Measurements from ENCODE around the gene MCEE.

GRCh38 chr2:71121479-71121878 is 8.6 kb downstream of the MCEE start:
- TF ChIP-seq POLR2A (IDR thresholded peaks at IDR 0.05; ENCODE audit: low read depth, low read length) (no peak), CTCF (IDR thresholded peaks at IDR 0.05; ENCODE audit: extremely low read depth in 1 of 2, insufficient read depth in 1 of 2, low read depth in 1 of 2, low read length in 2 of 2) (no peak), FOS (IDR thresholded peaks at IDR 0.05; ENCODE audit: borderline replicate concordance, insufficient read depth, low read length) (no peak), MAX (IDR thresholded peaks at IDR 0.05; ENCODE audit: insufficient read depth, insufficient read length) (no peak), POLR2AphosphoS5 (IDR thresholded peaks at IDR 0.05; ENCODE audit: insufficient read depth, low read depth, low read length) (no peak), EZH2 (IDR thresholded peaks at IDR 0.05; ENCODE audit: borderline replicate concordance, low read depth, low read length, severe bottlenecking) (no peak), JUN (IDR thresholded peaks at IDR 0.05; ENCODE audit: borderline replicate concordance, insufficient read depth, insufficient read length, low read depth) (no peak)
